Kidney epithelial cell (primary cell): ENCODE measurements around the gene DLGAP1. TPM values are rescaled to one million over a fixed set of nuclear protein-coding genes. Genes with fewer than 3 reads are reported as not detected.

Source experiments
- DNase-seq: peaks from one replicate; pipeline ENCODE4 v3.0.0-alpha.2; 2010; ENCODE audit warnings: low read depth
- H3K27me3 ChIP-seq: 2 replicates; pipeline ENCODE4 v1.6.0; 2011; ENCODE audit warnings: low read length; ENCODE audit not compliant: control insufficient read depth, insufficient read depth
- H3K36me3 ChIP-seq: 2 replicates; pipeline ENCODE4 v1.5.1; 2011; ENCODE audit warnings: low read length; ENCODE audit not compliant: control insufficient read depth, insufficient read depth
- H3K4me3 ChIP-seq: 2 replicates; pipeline ENCODE4 v1.5.1; 2011; ENCODE audit warnings: low read depth, mild to moderate bottlenecking, control low read depth, low read length
- total RNA-seq: library from RNA; depleted of rRNA; stranded (reverse); fragments of >200 nt; gene quantifications from 2 replicates; pipeline ENCODE4 v1.2.3, GENCODE V29; 2015
- TF ChIP-seq, protein P1 (sequence below): IDR thresholded peaks from 2 replicates; pipeline ENCODE4 v1.5.1; 2011; ENCODE audit warnings: mild to moderate bottlenecking, moderate library complexity, low read length, control low read depth, inconsistent platforms; ENCODE audit not compliant: insufficient read depth, poor library complexity, severe bottlenecking

DLGAP1 gene
- total RNA-seq, 1 donor from 2014 or later: 2.6 TPM

DNA sequence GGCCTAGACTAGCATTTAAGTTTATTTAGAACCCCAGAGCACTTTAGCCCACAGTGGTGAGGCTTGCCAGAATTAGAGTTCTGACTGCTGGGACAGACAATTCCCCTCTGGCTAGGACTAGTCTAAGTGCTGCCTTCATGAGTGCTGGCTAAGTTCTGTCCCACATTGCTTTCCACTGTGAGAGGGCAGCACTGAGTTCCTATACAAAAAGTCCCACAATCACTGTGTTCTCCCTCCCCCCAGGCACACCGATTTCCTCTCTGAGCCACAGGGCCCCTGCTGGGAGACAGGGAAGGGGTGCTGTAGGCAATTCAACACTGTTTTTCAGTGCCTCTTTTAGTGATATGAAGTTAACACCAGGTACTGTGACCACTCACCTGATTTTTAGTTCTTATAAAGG, 310.9 kb downstream of the DLGAP1 start:
- DNase-seq: no peak
- no peak overlapping the region for H3K4me3 ChIP-seq
- no peaks in the 10 kb centered on the region for H3K36me3 ChIP-seq
- TF ChIP-seq, protein P1, sequence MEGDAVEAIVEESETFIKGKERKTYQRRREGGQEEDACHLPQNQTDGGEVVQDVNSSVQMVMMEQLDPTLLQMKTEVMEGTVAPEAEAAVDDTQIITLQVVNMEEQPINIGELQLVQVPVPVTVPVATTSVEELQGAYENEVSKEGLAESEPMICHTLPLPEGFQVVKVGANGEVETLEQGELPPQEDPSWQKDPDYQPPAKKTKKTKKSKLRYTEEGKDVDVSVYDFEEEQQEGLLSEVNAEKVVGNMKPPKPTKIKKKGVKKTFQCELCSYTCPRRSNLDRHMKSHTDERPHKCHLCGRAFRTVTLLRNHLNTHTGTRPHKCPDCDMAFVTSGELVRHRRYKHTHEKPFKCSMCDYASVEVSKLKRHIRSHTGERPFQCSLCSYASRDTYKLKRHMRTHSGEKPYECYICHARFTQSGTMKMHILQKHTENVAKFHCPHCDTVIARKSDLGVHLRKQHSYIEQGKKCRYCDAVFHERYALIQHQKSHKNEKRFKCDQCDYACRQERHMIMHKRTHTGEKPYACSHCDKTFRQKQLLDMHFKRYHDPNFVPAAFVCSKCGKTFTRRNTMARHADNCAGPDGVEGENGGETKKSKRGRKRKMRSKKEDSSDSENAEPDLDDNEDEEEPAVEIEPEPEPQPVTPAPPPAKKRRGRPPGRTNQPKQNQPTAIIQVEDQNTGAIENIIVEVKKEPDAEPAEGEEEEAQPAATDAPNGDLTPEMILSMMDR: no peak
- no peaks in the 10 kb centered on the region for H3K27me3 ChIP-seq

DNA sequence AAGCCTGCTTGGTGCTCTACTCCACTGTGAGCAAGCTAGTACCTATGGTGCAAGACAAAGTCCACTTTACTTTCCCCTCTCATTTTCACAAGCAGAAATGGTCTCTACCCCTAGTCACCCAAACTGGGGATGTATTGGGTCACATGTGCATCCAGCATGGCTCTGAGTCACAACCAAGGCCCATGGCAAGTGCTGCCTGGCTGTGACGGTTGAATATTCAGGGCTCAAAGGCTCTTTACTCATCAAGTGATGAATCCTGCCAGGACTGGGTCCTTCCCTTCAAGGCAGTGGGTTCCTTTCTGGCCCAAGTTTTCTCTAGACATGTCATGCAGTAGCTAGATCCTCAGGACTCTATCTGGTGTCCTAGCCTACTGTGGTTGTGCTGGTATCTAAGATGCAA, 311.5 kb downstream of the DLGAP1 start:
- no peak for DNase-seq
- TF ChIP-seq, protein P1: no peak
- Histone ChIP-seq H3K27me3 (no peaks in the 10 kb centered on the region), H3K4me3 (no peak overlapping the region), H3K36me3 (no peaks in the 10 kb centered on the region)

DNA sequence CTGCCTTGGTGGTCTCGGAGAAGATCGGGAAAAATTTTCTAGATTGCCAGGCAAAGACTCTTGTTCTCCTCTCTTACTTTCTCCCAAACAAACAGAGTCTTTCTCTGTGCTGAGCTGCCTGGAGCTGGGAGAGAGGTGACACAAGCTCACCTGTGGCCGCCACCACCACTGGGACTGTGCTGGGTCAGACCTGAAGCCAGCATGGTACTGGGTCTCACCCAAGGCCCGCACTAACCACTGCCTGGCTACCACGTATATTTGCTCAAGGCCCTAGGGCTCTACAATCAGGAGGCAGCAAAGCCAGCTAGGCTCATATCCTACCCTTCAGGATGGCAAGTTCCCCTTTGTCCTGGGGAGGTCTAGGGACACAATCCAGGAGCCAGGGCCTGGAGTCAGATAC, 312.2 kb downstream of the DLGAP1 start:
- Histone ChIP-seq H3K27me3 (no peaks in the 10 kb centered on the region), H3K36me3 (no peaks in the 10 kb centered on the region), H3K4me3 (no peak overlapping the region)
- no peak for DNase-seq
- TF ChIP-seq, protein P1: no peak

DNA sequence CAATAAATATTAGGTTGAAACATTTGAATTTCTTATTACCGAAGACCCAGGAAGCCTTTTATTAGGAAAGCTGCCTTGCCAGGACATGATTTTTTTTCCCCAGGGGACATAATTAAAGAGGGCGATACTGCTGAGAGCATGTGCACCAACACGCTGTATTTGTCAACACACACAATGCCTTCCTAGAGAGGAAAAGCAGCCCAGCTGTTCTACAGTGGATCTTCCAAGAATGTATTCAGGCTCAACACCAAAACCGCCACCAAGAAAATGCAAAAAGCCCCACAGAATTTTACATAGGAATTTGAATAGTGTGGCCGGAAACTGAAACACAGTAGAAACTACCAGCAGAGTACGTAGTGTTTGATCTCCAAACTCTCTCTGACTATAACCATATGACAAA, 320.4 kb downstream of the DLGAP1 start:
- TF ChIP-seq, protein P1: no peak
- Histone ChIP-seq H3K4me3 (no peak overlapping the region), H3K36me3 (no peaks in the 10 kb centered on the region), H3K27me3 (no peaks in the 10 kb centered on the region)
- no peak for DNase-seq

DNA sequence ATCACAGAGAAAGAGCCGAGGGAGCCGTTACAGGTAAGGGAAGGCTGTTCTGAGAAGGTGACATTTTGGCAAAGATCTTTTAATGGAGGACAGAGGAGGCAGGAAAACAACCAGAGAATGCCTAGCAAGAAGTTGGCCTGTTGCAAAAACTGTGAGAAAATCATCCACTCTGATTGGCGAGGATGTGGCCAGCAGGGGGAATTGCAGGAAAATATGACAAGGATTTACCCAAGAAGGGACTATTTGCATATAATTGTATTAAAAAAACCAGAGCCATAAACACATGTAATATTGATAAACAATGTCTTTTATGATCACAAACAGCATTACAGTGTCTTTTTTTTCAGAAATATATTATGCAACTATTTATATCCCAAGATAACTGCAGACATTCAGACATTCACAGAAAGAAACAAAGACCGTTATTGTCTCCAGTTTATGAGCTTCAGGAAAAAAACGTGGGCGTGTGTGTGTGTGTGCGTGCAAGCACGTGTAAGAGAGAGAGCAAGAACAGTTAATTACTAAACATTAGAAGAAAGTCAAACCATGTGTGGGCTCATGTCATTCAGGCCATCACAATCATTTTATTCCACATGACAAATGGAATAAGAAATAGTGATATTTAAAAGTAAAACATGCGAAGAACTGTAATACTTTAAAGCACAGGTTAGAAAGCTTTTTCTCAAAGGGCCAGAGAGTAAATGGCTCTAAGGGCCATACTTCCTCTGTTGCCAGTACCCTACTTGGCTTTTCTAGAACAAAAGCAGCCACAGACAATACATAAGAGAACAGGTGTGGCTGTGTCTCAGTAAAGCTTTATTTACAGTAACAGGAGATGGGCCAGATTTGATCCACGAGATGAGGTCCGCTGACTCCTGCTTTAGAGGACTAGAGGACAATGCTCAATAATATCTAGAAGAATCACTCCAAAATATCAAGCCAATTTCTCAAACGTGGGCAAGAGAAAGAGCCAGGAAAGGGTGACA, 324.1 kb downstream of the DLGAP1 start:
- TF ChIP-seq, protein P1: no peak
- H3K4me3 ChIP-seq: no peak overlapping the region
- DNase-seq: no peak

More for the DNA sequence above, 324.1 kb downstream of the DLGAP1 start:
- Histone ChIP-seq H3K36me3 (no peaks in the 10 kb centered on the region), H3K27me3 (no peaks in the 10 kb centered on the region)
